HG02678 (cell line): ENCODE results near the gene CRYZ.
"Not testable (repeated sequence)": the region's sequence is repeated elsewhere in the genome, so short reads cannot be mapped to it uniquely, and the experiment has no call there.

Experiments used
- ATAC-seq: cut with Tn5 transposase; IDR thresholded peaks from one replicate; pipeline ENCODE4 v1.9.1; 2021; ENCODE audit warnings: mild to moderate bottlenecking, moderate library complexity; ENCODE audit not compliant: unreplicated experiment

Gene CRYZ

DNA sequence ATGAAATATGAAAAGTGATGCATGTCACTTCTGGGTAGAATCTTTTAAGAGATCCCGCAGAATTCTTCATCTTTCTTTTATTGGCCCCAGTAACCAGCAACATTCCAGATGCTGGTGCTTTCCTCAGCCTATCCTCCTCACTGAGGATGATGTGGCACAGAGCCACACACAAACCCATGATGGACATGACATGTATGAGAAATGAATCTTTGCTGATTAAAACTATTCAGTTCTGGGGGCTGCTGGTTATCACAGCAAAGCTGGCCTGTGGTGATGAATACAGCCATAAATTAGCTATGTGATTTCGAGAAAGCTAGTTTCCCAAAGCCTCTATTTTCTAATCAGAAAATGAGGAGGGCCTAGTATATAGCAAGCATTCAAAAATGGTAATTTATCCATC, 51.0 kb downstream of the CRYZ start:
- ATAC-seq, result no peak

- ATAC-seq, result peak; percentile 80
Measured at GRCh38 chr1:74681449-74681848, 51.4 kb downstream of the CRYZ start.

DNA sequence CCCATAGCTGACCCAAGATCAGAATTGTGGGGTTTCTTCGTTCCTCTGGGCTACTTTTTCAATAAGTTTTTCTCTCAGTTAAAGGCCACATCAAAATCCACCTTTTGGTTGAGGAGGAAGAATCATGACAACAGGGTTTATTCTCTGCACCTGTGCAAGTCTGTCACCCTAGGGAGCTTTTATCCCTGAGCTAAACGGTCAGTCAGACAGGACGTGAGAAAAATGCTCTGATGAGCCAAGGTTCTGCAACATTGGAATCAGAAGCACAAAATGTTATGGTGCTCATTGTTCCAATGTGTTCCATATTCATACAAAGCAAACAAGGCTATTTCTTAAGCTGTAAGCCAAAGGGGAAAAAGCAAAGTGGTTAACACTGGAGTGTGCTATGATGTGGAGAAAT, 51.8 kb downstream of the CRYZ start:
- ATAC-seq, result peak; percentile 35

GRCh38 chr1:74679811-74680210, 53.0 kb downstream of the CRYZ start:
- ATAC-seq, result no peak

DNA sequence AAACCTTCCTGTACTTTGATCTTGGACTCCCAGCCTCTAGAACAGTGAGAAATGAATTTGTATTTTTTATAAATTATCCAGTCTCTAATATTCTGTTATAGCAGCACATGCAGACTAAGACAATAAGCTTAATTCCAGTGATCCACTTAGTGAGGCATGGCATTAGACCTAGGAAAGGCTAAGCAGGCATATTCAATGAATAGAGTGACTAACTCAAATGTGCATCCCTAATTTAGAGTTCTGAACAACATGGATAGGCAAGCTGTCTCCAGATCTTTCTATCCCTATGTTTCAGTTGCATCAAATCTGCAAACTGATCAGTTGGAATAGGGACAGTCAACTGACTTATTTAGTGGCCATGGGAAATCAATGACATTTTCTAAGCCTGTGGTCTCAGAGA, 54.9 kb downstream of the CRYZ start:
- ATAC-seq, result no peak

DNA sequence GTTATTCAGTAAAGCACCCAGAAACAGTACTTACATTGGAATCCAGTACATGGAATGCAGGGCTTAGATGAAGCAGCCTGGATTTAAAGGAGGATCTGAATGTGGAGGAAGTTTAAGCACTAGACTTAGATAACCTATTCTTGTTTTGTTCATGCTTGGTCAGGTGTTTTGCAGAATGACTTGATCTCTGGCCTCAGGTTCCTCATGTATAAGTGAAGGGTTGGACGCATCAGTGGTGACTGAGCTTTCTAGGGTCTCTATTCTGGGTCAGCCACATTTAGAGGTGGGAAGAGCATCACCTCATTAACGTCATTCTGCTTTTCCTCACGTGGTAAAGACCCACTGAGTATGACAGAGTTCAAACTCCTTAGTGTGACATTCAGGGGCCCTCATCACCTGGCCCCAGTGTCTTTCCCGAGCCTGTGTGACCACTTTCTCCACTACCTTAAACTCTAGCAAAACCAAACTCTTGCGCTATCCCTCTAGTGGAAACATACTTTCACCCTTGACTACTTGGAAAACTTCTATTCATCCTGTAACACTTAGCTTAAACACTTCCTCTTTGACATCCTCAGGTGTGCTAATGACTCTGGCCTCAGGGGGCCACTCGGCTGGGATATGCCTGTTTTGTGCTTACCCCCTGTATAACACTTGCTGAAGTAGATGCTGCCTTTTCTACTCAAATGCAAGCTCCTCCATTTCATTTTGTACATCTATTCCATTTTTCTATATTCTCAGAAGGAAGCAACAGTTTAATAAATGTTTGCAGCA, 58.4 kb downstream of the CRYZ start:
- ATAC-seq, result peak; percentile 39

DNA sequence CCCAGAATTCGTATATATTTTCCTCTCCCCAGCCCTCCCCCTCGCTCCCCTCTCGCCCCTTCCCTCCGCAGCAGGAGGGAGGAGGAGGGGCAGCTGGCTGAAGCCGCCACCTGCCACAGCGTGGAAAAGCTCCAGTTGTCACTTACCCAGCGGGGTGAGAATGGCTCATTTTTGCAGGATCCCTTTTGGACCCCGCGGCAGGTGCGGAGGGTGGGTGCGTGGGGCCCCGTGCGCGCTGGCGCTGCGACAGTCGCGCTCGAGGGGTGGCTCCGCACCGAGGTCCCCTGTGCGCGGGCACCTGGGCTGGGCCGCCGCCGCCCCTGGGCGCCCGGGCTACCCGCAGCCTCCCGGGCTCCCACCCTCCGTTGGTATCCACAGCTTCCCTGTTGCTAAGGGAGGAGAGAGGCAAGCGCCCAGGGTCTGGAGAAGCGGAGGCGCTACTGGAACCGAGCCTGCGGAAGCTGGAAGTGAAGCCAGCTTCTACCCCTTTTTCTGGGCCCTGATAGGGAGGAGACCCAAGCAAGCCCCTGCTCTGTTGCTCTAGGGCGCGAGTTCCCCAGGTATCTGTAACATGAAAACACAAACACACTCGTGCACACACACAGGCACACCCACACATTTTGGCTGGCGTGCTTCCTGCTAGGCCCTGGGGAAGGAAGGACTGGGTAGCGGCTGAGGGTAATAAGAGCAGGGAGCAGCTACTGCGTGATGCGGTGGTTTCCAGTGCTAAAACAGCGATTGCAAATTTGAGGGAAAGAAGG, 59.3 kb downstream of the CRYZ start, which contains the start of gene ERICH3:
Gene ERICH3 (minus strand): TSS at position 442 of the 761 bp plus-strand sequence. CDS start 273 bp downstream, at position 169.
- peak; percentile 53 for ATAC-seq

- not testable (repeated sequence) for ATAC-seq
Measured at GRCh38 chr1:74670866-74671265, 62.0 kb downstream of the CRYZ start.
